Ishikawa (cell line): Measurements from ENCODE around the gene RFX4.
A peak's percentile ranks its signal among the peaks of the same experiment; 100 is the strongest.

Experiments used
- CEBPB ChIP-seq: IDR thresholded peaks from 2 replicates; pipeline ENCODE4 v1.6.1; 2012
- CREB1 ChIP-seq: IDR thresholded peaks from 2 replicates; pipeline ENCODE4 v1.6.1; 2012; ENCODE audit warnings: low read depth
- EGR1 ChIP-seq: IDR thresholded peaks from 2 replicates; pipeline ENCODE4 v1.6.1; 2012
- EP300 ChIP-seq: IDR thresholded peaks from 2 replicates; pipeline ENCODE4 v1.6.1; 2012; ENCODE audit warnings: borderline replicate concordance
- FOXM1 ChIP-seq: IDR thresholded peaks from 2 replicates; pipeline ENCODE4 v1.6.1; 2012; ENCODE audit warnings: low read depth, borderline replicate concordance
- NFIC ChIP-seq: IDR thresholded peaks from 2 replicates; pipeline ENCODE4 v1.6.1; 2012
- RAD21 ChIP-seq: IDR thresholded peaks from 2 replicates; pipeline ENCODE4 v1.6.1; 2012; ENCODE audit warnings: low read depth
- REST ChIP-seq: IDR thresholded peaks from 2 replicates; pipeline ENCODE4 v1.6.1; 2012; ENCODE audit warnings: low read depth, mild to moderate bottlenecking
- TAF1 ChIP-seq: IDR thresholded peaks from 2 replicates; pipeline ENCODE4 v1.6.1; 2012; ENCODE audit warnings: low read depth, mild to moderate bottlenecking
- TCF12 ChIP-seq: IDR thresholded peaks from 2 replicates; pipeline ENCODE4 v1.6.1; 2012; ENCODE audit warnings: low read depth
- TEAD4 ChIP-seq: IDR thresholded peaks from 2 replicates; pipeline ENCODE4 v1.6.1; 2012
- USF1 ChIP-seq: IDR thresholded peaks from 2 replicates; pipeline ENCODE4 v1.6.1; 2012
- YY1 ChIP-seq: IDR thresholded peaks from 2 replicates; pipeline ENCODE4 v1.6.1; 2012; ENCODE audit warnings: low read depth
- ZBTB7A ChIP-seq: IDR thresholded peaks from 2 replicates; pipeline ENCODE4 v1.6.1; 2012; ENCODE audit warnings: low read depth
- TF ChIP-seq, protein P1 (sequence below): IDR thresholded peaks from 2 replicates; pipeline ENCODE4 v1.6.1; 2012

Gene RFX4

DNA sequence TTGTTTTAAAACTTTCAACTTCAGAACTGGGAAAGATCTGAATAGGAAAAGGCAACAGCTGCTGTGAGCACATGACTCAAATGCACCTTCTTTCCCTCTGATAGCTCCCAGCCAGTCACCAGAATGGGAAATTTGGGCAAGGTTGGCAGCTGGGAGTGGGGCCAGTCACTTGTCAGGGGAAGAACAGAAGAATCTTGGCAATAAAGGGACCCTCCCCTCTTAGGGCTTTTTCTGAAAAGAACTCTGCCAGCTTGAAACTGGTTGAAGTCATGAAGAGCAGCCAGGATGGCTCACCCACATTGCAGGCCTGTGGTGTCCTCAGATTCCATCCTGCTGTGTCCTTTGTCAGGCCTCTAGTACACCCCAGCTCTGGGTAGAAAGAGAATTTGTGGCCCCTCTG is 181.4 kb downstream of the RFX4 start:
- TF ChIP-seq USF1 (no peak), REST (no peak), EP300 (no peak), RAD21 (no peak), CEBPB (no peak), ZBTB7A (no peak), TCF12 (no peak), TEAD4 (no peak), YY1 (no peak), NFIC (no peak), CREB1 (no peak), FOXM1 (no peak), EGR1 (no peak)
- TF ChIP-seq, protein P1, sequence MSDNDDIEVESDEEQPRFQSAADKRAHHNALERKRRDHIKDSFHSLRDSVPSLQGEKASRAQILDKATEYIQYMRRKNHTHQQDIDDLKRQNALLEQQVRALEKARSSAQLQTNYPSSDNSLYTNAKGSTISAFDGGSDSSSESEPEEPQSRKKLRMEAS: no peak

- TF ChIP-seq EP300 (no peak), NFIC (no peak), FOXM1 (no peak), RAD21 (0 out of 2 replicates have a peak, but pooled peaks have one; percentile 15), REST (no peak)
Observed at GRCh38 chr12:106764738-106765137, 181.9 kb downstream of the RFX4 start.

DNA sequence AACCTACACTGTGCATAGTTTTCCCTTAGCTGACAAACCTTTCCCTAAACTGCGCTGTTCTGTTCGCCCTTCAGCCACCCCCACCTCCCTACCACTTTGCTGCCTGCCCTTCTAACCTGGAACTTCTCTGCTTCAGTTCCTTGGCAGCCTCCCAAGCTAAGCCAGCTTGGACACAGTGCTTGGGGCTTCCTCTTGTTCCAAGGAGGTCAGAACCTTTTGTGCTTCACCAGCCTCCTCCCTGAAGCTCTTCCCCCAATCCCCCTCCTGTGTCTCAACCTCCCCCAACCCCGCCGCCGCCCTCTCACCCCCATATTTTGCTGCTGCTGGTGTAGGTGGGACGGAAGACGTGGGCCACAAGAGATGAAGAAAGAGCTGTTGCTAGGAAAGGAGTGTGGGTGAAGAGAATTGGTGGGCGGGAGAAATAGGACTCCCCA is 183.6 kb downstream of the RFX4 start:
- TF ChIP-seq CREB1 (no peak), CEBPB (no peak), YY1 (peak; percentile 38; the same call in 1 of the 2 replicates), TAF1 (no peak), ZBTB7A (no peak), EGR1 (peak; percentile 52; the same call in 1 of the 2 replicates), EP300 (no peak), REST (no peak), TCF12 (peak; percentile 48; the same call in 1 of the 2 replicates), TEAD4 (peak; percentile 18; the same call in 1 of the 2 replicates), USF1 (peak; percentile 18; the same call in 1 of the 2 replicates), RAD21 (no peak), FOXM1 (no peak), NFIC (peak; percentile 73)
- TF ChIP-seq, protein P1: no peak

- no peak for TF ChIP-seq USF1
- no peak for TF ChIP-seq TCF12
- TF ChIP-seq REST: no peak
- no peak for TF ChIP-seq ZBTB7A
- no peak for TF ChIP-seq RAD21
- TF ChIP-seq TEAD4: no peak
- TF ChIP-seq, protein P1: no peak
- TF ChIP-seq EP300: no peak
- TF ChIP-seq CREB1: no peak
- no peak for TF ChIP-seq CEBPB
Observed at GRCh38 chr12:106767206-106767605, 184.4 kb downstream of the RFX4 start.
